Mammary epithelial cell (primary cell): ENCODE measurements around the gene FGF14.

ENCODE experiments used
- CTCF ChIP-seq, 2 donors: IDR thresholded peaks in 1 of 2; conservative IDR thresholded peaks in 1 of 2; 2 replicates each; pipeline ENCODE4 v1.5.1; 2011 to 2012; ENCODE audit warnings: inconsistent platforms in 2 of 2, low read length in 2 of 2, mild to moderate bottlenecking in 2 of 2, control low read depth in 1 of 2, low read depth in 1 of 2; ENCODE audit not compliant: insufficient read depth in 1 of 2; ENCODE audit errors: extremely low read depth in 1 of 2
- EZH2 ChIP-seq: IDR thresholded peaks from 2 replicates; pipeline ENCODE4 v1.6.1; 2012; ENCODE audit warnings: low read length, inconsistent platforms, borderline replicate concordance

- TF ChIP-seq CTCF (conservative IDR thresholded peaks at IDR 0.05 in 1 of 2, IDR thresholded peaks at IDR 0.05 in 1 of 2; ENCODE audit: extremely low read depth in 1 of 2, insufficient read depth in 1 of 2, low read depth in 1 of 2, low read length in 2 of 2) (no peak), EZH2 (no peak)
These were observed 101.5 kb downstream of the FGF14 start for GRCh38 chr13:102300379-102300778.
